Large intestine (tissue), 3 donors: ENCODE data around the gene TCF4. TPM values are rescaled to one million over a fixed set of nuclear protein-coding genes. Genes with fewer than 3 reads are reported as not detected.

Experiments
- DNase-seq, 2 donors: peaks; one replicate each; pipeline versions ENCODE4 v3.0.0 to v3.0.0-alpha.2; 2013
- H3K27ac ChIP-seq: one replicate; pipeline ENCODE4 v1.5.1; 2013; ENCODE audit warnings: low read length
- H3K27me3 ChIP-seq: 2 replicates; pipeline ENCODE4 v1.6.1; 2013; ENCODE audit warnings: low read length; ENCODE audit not compliant: control insufficient read depth, insufficient read depth
- H3K36me3 ChIP-seq: 2 replicates; pipeline ENCODE4 v1.6.1; 2013; ENCODE audit warnings: low read length; ENCODE audit not compliant: control insufficient read depth, insufficient read depth
- H3K4me1 ChIP-seq: one replicate; pipeline ENCODE4 v1.6.1; 2013; ENCODE audit warnings: low read length; ENCODE audit not compliant: control insufficient read depth, insufficient read depth
- H3K4me3 ChIP-seq: one replicate; pipeline ENCODE4 v1.5.1; 2013; ENCODE audit warnings: low read length
- H3K9me3 ChIP-seq: one replicate; pipeline ENCODE4 v1.6.1; 2013; ENCODE audit warnings: mild to moderate bottlenecking, low read depth, low read length, moderate library complexity; ENCODE audit not compliant: control insufficient read depth
- WGBS: methylation state at CpG from one replicate; pipeline ENCODE4 v1.1.5; 2013; ENCODE audit warnings: low lambda C conversion rate; ENCODE audit not compliant: insufficient coverage; 5-methylcytosine and 5-hydroxymethylcytosine counted together
- polyA plus RNA-seq: library from polyadenylated mRNA; unstranded; fragments of 120-200 nt; gene quantifications from one replicate; pipeline ENCODE4 v1.2.1, GENCODE V29; 2013

TCF4 gene
- polyA plus RNA-seq, 1 donor, result 42.5 TPM

- peaks cover 9% of the 10 kb centered on the region for H3K36me3 ChIP-seq
- no peaks in the 10 kb centered on the region for H3K27me3 ChIP-seq
- WGBS, result 100% methylated on average over 2 of the region's 3 CpGs
- H3K27ac ChIP-seq, result no peak overlapping the region
- H3K4me3 ChIP-seq, result no peak overlapping the region
- no peak for DNase-seq
- H3K9me3 ChIP-seq, result no peaks in the 10 kb centered on the region
- H3K4me1 ChIP-seq, result no peaks in the 10 kb centered on the region
Observed at GRCh38 chr18:55264108-55264507, 323.9 kb downstream of the TCF4 start.

- no peak overlapping the region for H3K27ac ChIP-seq
- no peaks in the 10 kb centered on the region for H3K9me3 ChIP-seq
- H3K27me3 ChIP-seq, result no peaks in the 10 kb centered on the region
- no peak overlapping the region for H3K4me3 ChIP-seq
- no peaks in the 10 kb centered on the region for H3K4me1 ChIP-seq
- peaks cover 7% of the 10 kb centered on the region for H3K36me3 ChIP-seq
- 13% methylated on average over 1 of the region's 1 CpG for WGBS
- DNase-seq, result no peak
Observed at GRCh38 chr18:55262021-55262560, 325.9 kb downstream of the TCF4 start.

GRCh38 chr18:55261253-55261652 lies 326.7 kb downstream of the TCF4 start:
- no peak for DNase-seq
- H3K27me3 ChIP-seq, result no peaks in the 10 kb centered on the region
- peaks cover 7% of the 10 kb centered on the region for H3K36me3 ChIP-seq
- H3K4me1 ChIP-seq, result no peaks in the 10 kb centered on the region
- no peak overlapping the region for H3K4me3 ChIP-seq
- H3K27ac ChIP-seq, result no peak overlapping the region
- 58% methylated on average over 2 of the region's 4 CpGs for WGBS
- H3K9me3 ChIP-seq, result no peaks in the 10 kb centered on the region

GRCh38 chr18:55258088-55258487 lies 329.9 kb downstream of the TCF4 start:
- DNase-seq, result no peak
- Histone ChIP-seq H3K27me3 (no peaks in the 10 kb centered on the region), H3K9me3 (no peaks in the 10 kb centered on the region), H3K27ac (no peak overlapping the region), H3K36me3 (peaks cover 9% of the 10 kb centered on the region), H3K4me1 (no peaks in the 10 kb centered on the region), H3K4me3 (no peak overlapping the region)
- 100% methylated on average over 2 of the region's 4 CpGs for WGBS

GRCh38 chr18:55256929-55257289 lies 331.1 kb downstream of the TCF4 start:
- no peaks in the 10 kb centered on the region for H3K9me3 ChIP-seq
- no peak overlapping the region for H3K27ac ChIP-seq
- DNase-seq, result no peak
- no peaks in the 10 kb centered on the region for H3K27me3 ChIP-seq
- H3K36me3 ChIP-seq, result peaks cover 9% of the 10 kb centered on the region
- peaks cover 2% of the 10 kb centered on the region for H3K4me1 ChIP-seq
- WGBS, result no CpG with 5 or more reads among the region's 1 CpG
- H3K4me3 ChIP-seq, result no peak overlapping the region

- Histone ChIP-seq H3K27ac (no peak overlapping the region), H3K36me3 (peaks cover 9% of the 10 kb centered on the region), H3K4me3 (no peak overlapping the region), H3K4me1 (peaks cover 2% of the 10 kb centered on the region), H3K27me3 (no peaks in the 10 kb centered on the region), H3K9me3 (no peaks in the 10 kb centered on the region)
- no CpG with 5 or more reads among the region's 7 CpGs for WGBS
- no peak for DNase-seq
Observed at GRCh38 chr18:55256226-55256928, 331.6 kb downstream of the TCF4 start.

GRCh38 chr18:55253814-55254213 lies 334.2 kb downstream of the TCF4 start:
- Histone ChIP-seq H3K27ac (no peak overlapping the region), H3K4me3 (no peak overlapping the region)
- no CpG with 5 or more reads among the region's 1 CpG for WGBS

GRCh38 chr18:55252901-55253300 lies 335.1 kb downstream of the TCF4 start:
- Histone ChIP-seq H3K9me3 (no peaks in the 10 kb centered on the region), H3K36me3 (peaks cover 2% of the 10 kb centered on the region), H3K27ac (no peak overlapping the region), H3K4me1 (peaks cover 2% of the 10 kb centered on the region), H3K4me3 (no peak overlapping the region), H3K27me3 (no peaks in the 10 kb centered on the region)
- no peak for DNase-seq
- no CpG with 5 or more reads among the region's 2 CpGs for WGBS

More at GRCh38 chr18:55253814-55254213, 334.2 kb downstream of the TCF4 start:
- DNase-seq, result no peak
- Histone ChIP-seq H3K9me3 (no peaks in the 10 kb centered on the region), H3K36me3 (peaks cover 7% of the 10 kb centered on the region), H3K4me1 (peaks cover 2% of the 10 kb centered on the region), H3K27me3 (no peaks in the 10 kb centered on the region)

GRCh38 chr18:55252053-55252675 lies 335.8 kb downstream of the TCF4 start:
- no peaks in the 10 kb centered on the region for H3K9me3 ChIP-seq
- no peak overlapping the region for H3K4me3 ChIP-seq
- no peaks in the 10 kb centered on the region for H3K27me3 ChIP-seq
- H3K4me1 ChIP-seq, result peaks cover 2% of the 10 kb centered on the region
- H3K27ac ChIP-seq, result no peak overlapping the region
- peak; percentile 16 to 58 for DNase-seq
- peaks cover 2% of the 10 kb centered on the region for H3K36me3 ChIP-seq
- WGBS, result 10% methylated on average over 4 of the region's 7 CpGs

GRCh38 chr18:55251254-55251971 lies 336.6 kb downstream of the TCF4 start:
- DNase-seq, result peak in 1 of 2 donors; percentile 28
- H3K4me1 ChIP-seq, result peaks cover 2% of the 10 kb centered on the region
- H3K9me3 ChIP-seq, result no peaks in the 10 kb centered on the region
- WGBS, result 82% methylated on average over 3 of the region's 13 CpGs
- H3K27me3 ChIP-seq, result no peaks in the 10 kb centered on the region
- peaks cover 2% of the 10 kb centered on the region for H3K36me3 ChIP-seq
- no peak overlapping the region for H3K27ac ChIP-seq
- no peak overlapping the region for H3K4me3 ChIP-seq
